ENCODE data around the gene PCDHA1. TPM values are rescaled to one million over a fixed set of nuclear protein-coding genes. Genes with fewer than 3 reads are reported as not detected.
"Not testable (repeated sequence)": the region's sequence is repeated elsewhere in the genome, so short reads cannot be mapped to it uniquely, and the experiment has no call there.

PCDHA1 gene
- total RNA-seq, 4 donors from 2014 or later, result not detected

GRCh38 chr5:140800816-140801493 lies 15.0 kb downstream of the PCDHA1 start, which contains the start of gene PCDHA3:
TSS of gene PCDHA3 (plus strand) at chr5:140801057.
- in situ Hi-C loops (cut with MboI; ENCODE audit: low sequenced_read_pairs in 4 of 4), result no loop called here
- TF ChIP-seq POLR2A (IDR thresholded peaks at IDR 0.05) (no peak), CTCF (IDR thresholded peaks at IDR 0.05 in 4 of 5, conservative IDR thresholded peaks at IDR 0.05 in 1 of 5) (peak in 1 of 5 experiments; percentile 30)

GRCh38 chr5:140801494-140801841 lies 15.5 kb downstream of the PCDHA1 start:
- Histone ChIP-seq H3K4me3 (peak overlapping the region in 3 of 4 donors; percentile 9 to 39 (median 36)), H3K4me1 (no peaks in the 10 kb centered on the region), H3K27ac (no peak overlapping the region), H3K27me3 (peaks cover 0 to 18% (median 3%) of the 10 kb centered on the region in 3 donors), H3K9me3 (peaks cover 0 to 6% (median 0%) of the 10 kb centered on the region in 3 donors), H3K36me3 (no peaks in the 10 kb centered on the region)
- ATAC-seq (no peak), DNase-seq (no peak)
- in situ Hi-C loops (cut with MboI; ENCODE audit: low sequenced_read_pairs in 4 of 4), result no loop called here
- TF ChIP-seq POLR2A (IDR thresholded peaks at IDR 0.05), result no peak
- TF ChIP-seq CTCF (IDR thresholded peaks at IDR 0.05 in 4 of 5, conservative IDR thresholded peaks at IDR 0.05 in 1 of 5), result no peak
- intact Hi-C loops (cut with DNase I; ENCODE audit: low total_unique reads), result no loop called here

More at GRCh38 chr5:140800816-140801493, 15.0 kb downstream of the PCDHA1 start, which contains the start of gene PCDHA3:
- ATAC-seq (no peak), DNase-seq (no peak)
- peaks cover 0 to 18% (median 3%) of the 10 kb centered on the region in 3 donors for H3K27me3 ChIP-seq
- peaks cover 0 to 11% (median 0%) of the 10 kb centered on the region in 3 donors for H3K9me3 ChIP-seq
- H3K4me3 ChIP-seq, result peak within 1 kb of the TSS in 3 of 4 donors; percentile 9 to 39 (median 36)
- intact Hi-C loops (cut with DNase I; ENCODE audit: low total_unique reads), result no loop called here
- H3K36me3 ChIP-seq, result no peaks in the 10 kb centered on the region
- no peak within 1 kb of the TSS for H3K27ac ChIP-seq
- H3K4me1 ChIP-seq, result no peaks in the 10 kb centered on the region

GRCh38 chr5:140802381-140802780 lies 16.4 kb downstream of the PCDHA1 start:
- H3K36me3 ChIP-seq; in situ Hi-C loops (cut with MboI; ENCODE audit: low sequenced_read_pairs in 4 of 4); H3K27ac ChIP-seq; H3K4me3 ChIP-seq; DNase-seq; ATAC-seq; H3K4me1 ChIP-seq; intact Hi-C loops (cut with DNase I; ENCODE audit: low total_unique reads); H3K9me3 ChIP-seq: not testable (repeated sequence)
- H3K27me3 ChIP-seq, result peaks cover 0 to 22% (median 5%) of the 10 kb centered on the region in 3 donors

- Histone ChIP-seq H3K4me3 (no peak overlapping the region), H3K36me3 (no peaks in the 10 kb centered on the region), H3K4me1 (no peaks in the 10 kb centered on the region), H3K9me3 (no peaks in the 10 kb centered on the region), H3K27ac (no peak overlapping the region), H3K27me3 (peaks cover 0 to 22% (median 5%) of the 10 kb centered on the region in 3 donors)
- ATAC-seq, result no peak
- in situ Hi-C loops (cut with MboI; ENCODE audit: low sequenced_read_pairs in 4 of 4) (no loop called here), intact Hi-C loops (cut with DNase I; ENCODE audit: low total_unique reads) (no loop called here)
- TF ChIP-seq POLR2A (IDR thresholded peaks at IDR 0.05) (no peak), CTCF (IDR thresholded peaks at IDR 0.05 in 4 of 5, conservative IDR thresholded peaks at IDR 0.05 in 1 of 5) (no peak)
- DNase-seq, result no peak
These were observed 16.9 kb downstream of the PCDHA1 start for GRCh38 chr5:140802781-140803271.

Measured in gastrocnemius medialis (tissue), 4 donors.